GM18868 (cell line): ENCODE results near the gene CEACAM1.
"Not testable (repeated sequence)": the region's sequence is repeated elsewhere in the genome, so short reads cannot be mapped to it uniquely, and the experiment has no call there.

ENCODE experiments used
- ATAC-seq: cut with Tn5 transposase; IDR thresholded peaks from one replicate; pipeline ENCODE4 v1.9.1; 2021; ENCODE audit warnings: mild to moderate bottlenecking, moderate library complexity; ENCODE audit not compliant: unreplicated experiment

CEACAM1 gene

DNA sequence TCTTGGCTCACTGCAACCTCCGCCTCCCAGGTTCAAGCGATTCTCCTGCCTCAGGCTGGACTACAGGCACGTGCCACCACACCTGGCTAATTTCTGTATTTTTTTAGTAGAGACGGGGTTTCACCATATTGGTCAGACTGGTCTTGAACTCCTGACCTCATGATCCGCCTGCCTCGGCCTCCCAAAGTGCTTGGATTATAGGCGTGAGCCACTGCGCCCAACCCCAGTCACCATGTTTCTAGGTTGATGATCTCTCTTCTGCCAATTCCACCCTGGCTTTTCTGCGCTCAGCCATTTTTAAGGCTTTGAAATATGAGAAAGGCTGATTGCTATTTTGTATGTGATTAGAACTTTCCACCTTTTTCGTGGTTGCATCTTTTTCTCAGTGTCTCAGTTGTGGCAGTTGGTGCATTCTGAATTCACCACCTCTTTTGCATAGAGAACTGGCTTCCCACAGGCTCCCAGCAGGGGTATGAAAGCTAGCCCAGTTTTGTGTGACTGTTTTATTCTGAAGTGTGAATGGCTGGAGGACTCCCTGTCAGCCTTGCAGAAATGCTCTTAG lies 15.5 kb downstream of the CEACAM1 start:
- peak; percentile 47 for ATAC-seq

DNA sequence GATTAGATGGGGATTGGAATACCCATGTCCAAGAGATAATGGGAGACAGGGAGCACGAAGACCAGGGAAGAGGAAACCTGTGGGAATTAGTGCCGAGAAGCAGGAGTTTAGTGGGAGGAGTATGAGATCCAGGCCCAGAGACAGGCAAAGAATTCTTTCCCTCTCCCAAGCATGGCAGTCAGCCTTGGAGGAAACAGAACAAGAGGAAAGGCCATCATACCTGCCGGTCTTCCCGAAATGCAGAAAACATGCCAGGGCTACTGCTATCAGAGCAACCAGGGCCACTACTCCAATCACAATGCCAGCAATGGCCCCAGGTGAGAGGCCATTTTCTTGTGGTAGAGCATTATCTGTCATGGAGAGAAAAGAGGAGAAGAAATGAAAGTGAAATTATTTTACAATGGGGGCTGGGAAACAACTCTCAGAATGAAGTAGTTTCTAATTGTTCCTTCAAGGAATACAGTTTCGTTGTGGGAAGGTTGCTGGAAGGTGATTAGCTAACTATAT lies 16.1 kb downstream of the CEACAM1 start:
- no peak for ATAC-seq

DNA sequence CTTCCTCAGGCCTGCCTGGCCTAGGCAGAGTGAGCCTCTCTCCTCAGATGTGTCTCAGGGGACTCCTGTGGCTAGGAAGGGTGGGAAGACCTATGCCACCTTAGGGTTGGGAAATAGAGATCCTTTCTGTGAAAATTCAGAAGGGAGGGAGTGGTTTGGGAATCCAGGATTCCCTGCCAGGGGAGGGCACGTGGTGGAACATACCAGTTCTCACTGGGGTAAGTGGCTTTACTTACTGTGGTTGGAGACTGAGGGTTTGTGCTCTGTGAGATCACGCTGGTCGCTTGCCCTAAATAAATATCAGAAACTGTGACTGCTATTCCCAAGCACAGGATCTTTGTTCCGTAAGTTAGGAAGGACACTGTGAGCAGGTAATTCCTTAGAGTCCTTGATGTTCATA lies 16.9 kb downstream of the CEACAM1 start:
- ATAC-seq: no peak

DNA sequence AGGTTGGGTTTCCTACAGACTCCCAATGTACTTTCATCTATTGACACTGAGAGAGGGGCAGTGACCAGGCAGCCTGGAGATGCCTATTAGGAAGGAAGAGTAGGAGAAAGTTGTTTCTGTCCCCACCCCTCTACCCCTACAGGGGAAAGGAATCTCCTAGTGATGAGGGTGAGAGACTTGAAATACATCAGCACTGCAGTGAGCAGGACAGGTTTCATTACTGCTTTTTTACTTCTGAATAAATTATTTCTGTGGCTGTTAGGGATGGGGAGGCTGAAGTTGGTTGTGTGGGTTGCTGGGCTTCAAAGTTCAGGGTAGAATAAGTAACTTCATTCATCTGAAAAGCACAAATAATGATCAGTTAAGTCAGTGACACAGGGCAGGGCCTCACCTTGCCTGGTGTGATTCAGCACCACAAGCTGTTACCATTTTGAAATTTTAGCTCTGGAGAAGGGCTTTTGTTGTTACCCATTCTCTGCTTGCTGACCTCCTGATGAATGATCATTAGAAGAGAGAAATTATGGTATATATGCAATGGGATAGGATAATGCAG lies 19.3 kb downstream of the CEACAM1 start:
- no peak for ATAC-seq

DNA sequence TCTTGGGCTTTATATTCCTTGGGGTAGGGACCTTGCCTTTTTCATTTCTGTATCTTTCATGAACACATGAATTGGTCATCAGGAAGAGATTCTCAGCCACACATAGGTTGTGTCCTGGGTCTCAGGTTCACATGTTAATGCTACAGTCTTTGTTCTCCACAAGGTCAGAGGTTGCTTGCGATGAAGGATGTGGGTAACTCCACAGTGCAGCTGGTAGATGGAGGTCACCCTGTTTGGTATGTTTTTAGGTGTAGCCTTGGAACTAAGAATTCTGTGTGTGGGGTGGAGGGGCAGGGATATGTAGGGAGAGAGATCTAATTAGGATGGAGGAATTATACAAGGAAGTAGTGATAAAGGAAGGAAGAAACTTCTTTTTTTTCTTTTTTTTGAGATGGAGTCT lies 23.2 kb downstream of the CEACAM1 start:
- ATAC-seq: no peak

DNA sequence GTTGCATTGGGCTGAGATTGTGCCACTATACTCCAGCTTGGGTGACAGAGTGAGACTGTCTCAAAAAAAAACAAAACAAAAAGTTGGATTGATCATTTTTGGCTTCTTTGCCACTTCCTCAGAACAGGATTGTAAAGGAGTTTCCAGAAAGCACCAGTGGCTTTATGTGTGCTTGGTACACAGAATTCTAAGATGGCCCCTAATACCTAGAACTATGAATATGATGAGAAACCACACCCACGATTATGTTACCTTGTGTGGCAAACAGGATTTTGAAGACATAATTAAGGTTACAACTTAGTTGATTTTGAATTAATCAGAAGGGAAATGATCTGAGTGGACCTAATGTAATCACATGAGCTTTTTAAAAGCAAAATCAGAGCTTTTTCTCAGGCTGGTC lies 26.5 kb downstream of the CEACAM1 start:
- no peak for ATAC-seq

DNA sequence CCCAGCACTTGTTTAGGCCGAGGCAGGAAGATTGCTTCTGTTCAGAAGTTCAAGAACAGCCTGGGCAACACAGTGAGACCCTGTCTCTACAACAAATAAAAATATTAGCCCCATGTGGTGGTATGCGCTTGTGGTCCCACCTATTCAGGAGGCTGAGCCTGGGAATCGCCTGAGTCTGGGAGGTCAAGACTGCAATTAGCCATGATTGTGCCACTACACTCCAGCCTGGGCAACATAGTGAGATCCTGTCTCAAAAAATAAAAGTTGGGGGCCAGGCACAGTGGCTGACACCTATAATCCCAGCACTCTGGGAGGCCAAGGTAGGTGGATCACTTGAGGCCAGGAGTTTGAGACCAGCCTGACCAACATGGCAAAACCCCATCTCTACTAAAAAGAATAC lies 27.0 kb downstream of the CEACAM1 start:
- ATAC-seq: not testable (repeated sequence)

DNA sequence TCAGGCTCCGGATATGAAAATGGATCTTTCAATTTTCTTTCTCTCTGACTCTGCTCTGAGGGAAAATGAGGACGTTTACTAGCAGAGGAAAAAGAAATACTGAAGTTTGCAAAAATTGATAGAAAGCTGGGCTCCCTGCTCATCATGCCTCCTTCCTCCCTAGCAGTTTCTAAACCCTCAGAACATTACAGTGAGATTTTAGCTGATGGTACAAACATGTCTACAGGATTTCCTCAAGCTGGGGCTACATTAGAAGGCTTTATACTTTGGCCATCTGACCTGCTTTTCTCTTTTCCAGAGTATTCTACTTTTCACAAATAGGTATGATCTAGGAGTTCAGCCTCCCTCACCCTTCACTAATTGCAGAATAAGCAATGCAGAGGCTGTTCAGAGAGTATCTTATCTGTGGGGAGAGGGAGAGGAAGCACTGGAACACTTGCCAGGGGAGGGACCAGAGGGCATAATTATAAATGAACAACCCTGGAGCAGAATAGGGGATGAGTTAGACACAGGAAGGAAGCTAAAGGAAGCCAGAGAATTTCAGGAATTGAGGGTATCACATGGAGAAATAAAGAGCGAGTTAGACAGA lies 30.0 kb downstream of the CEACAM1 start:
- ATAC-seq: no peak

DNA sequence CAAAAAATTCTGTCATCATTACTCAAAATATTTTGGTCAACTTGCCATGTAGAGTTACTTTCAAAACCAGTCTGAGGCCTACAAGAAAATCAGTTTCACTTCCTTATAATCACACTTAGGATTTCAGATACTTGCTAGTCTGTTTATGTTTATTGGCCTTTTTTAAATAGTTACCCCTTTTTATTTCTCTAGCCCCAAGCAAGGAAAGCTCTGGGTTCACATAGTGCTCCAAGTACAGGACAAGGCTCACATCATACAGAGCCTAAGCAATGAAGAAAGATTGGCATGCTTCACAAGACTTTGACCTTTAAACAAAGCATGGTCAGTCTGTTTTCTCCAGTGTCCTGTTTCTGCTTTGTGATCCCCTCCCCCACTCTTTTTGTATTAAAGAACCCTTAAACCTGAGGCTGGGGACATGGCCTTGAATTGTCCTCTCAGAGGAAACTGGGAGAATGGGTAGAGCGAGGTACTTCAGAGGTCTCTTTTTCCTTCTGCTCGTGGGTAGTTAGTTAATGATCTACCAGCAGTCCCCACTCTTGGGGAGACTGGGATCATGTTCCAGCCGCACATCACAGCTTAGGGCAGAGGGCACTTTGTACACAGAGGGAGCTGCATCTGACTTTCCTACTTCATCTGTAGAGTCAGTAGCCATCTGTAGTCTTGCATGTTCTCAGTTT lies 30.7 kb downstream of the CEACAM1 start:
- ATAC-seq: no peak

DNA sequence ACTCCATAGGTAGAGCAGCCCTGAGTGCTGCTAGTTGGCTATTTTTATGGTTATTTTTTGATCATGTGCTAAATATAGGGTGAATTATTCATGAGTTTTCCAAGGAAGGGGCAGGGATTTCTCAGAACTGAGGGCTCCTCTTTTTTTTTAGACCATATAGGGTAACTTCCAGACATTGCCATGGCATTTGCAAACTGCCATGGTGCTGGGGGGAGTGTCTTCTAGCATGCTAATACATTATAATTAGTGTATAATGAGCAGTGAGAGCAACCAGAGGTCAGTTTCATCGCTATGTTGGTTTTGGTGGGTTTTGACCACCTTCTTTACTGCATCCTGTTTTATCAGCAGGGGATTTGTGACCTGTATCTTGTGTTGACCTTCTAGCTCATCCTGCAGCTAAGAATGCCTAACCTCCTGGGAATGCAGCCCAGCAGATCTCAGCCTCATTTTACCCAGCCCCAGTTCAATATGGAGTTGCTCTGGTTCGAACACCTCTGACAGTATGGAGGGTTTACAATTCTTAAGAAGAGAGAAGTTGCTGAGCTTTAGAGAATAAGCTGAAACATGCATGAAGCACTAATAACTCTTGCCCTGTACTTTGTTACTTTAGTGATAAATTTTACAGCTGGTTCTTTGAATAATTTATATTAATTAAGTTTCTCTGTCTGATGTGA lies 31.7 kb downstream of the CEACAM1 start:
- ATAC-seq: no peak

DNA sequence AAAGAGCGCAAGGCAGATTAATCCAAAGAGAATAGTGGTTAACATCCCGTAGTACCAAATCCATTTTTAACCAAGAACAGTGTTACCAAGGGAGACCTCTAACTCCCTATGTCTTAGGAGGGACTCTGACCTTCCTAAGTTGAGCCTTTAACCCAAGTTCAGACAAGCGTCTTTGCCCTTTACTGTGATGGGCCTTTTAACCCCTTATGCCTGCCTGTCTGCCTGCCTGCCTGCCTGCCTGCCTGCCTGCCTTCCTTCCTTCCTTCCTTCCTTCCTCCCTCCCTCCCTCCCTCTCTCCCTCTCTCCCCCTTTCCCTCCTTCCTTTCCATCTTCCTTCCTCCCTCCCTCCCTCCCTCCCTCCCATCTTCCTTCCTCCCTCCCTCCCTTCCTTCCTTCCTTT lies 32.6 kb downstream of the CEACAM1 start:
- ATAC-seq: no peak

DNA sequence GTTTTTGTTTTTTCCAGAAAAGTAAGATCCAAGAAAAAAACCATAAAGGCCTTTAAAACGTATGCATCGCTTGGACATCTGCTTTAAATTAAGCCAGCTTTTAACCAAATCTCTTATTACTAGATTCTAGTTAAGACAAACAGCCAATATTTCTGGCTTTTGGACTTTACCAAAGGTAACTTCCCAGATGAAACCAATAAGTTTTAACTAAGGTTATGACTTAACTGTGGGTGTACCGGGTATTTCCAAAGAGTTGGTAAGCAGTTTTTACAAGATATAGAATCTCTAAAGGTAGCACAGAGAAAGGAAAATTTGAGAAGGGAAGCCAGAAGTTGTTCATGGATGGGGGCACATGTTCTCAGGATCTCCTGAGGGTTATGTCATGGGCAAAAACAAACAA lies 34.0 kb downstream of the CEACAM1 start:
- ATAC-seq: no peak

DNA sequence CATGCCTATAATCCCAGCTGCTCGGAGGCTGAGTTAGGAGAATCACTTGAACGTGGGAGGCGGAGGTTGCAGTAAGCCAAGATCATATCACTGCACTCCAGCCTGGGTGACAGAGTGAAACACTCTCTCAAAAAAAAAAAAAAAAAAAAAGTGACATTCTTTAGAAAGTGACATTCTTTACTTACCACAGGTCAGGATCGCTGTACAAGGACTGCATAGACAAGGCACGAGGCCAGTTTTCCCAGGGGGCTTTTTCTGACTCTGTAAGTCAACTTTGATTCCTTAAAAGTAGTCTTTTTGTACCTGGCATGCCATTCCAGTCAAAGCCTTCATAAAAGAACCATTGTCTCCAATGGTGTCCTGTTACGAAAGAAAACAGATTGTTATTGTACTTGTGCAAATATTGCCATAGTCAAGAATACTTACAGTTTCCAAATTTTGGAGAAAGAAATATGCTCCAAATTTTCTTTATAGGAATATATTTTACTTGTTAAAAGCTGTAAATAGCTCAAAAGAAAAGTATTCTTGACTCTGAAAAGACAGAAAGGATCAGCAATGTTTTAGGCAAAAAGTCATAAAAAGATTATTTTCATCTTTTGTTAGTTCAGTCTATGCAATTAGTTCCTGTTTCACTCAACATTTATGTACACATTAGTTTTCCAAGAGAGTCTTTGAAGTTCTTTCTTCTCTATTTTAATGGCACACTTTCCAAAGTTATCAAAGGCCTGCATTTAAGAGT lies 39.3 kb downstream of the CEACAM1 start:
- ATAC-seq: no peak

DNA sequence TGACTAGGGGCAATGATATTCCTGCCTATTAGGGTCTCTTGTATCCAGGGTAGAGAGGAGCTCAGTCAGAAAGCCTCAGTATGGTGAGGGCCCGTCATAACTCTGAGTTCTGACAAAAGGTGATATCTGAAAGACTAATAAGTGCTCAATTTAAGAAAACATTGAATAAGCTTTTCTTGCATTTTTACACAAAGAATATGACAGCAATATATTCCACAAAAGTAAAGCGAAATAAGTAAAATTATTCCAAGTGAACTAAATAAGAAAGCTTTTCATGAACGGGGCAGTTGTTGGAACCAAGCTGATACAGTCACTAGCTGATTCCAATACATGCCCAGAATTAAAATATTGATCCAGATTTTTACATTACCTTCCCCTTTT lies 40.5 kb downstream of the CEACAM1 start:
- no peak for ATAC-seq

DNA sequence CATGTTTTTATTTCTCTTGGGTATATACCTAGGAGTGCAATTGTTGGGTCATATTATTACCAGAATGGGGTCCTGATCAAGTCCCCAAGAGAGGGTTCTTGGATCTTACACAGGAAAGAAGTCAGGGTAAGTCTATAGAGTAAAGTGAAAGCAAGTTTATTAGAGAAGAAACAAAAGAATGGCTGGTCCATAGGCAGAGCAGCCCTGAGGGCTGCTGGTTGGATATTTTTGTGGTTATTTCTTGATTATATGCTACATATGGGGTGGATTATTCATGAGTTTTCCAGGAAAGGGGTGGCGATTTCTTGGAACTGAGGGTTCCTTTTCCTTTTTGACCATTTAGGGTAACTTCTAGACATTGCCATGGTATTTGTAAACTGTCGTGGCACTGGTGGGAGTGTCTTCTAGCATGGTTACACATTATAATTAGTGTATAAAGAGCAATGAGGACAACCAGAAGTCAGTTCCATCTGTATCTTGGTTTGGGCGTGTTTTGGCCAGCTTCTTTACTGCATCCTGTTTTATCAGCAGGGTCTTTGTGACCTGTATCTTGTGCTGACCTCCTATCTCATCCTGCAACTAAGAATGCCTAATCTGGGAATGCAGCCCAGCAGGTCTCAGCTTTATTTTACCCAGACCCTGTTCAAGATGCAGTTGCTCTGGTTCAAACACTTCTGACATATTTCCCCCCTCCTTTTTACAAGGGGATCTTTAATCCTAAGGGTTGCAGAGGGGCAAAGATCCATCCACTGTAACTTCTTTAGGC lies 41.1 kb downstream of the CEACAM1 start:
- no peak for ATAC-seq

DNA sequence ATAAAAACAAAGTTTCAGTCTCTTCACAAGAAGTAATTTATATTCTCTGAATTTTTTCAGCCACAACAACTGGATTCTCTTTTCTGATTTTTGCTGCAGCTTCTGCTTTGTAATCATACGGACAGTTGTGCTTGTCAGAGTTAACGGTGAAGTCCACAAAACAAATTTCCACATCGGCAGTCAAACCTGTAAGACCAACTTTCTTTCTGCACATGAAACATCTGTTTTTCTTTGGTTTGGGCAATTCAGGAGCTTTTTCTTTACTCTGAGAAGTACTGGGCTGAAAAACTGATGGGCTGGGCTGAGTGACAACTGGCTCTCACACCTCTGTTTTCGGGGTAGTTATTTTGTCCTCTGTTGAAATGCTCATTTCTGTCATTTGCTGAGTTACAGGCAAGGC lies 43.2 kb downstream of the CEACAM1 start:
- not testable (repeated sequence) for ATAC-seq

DNA sequence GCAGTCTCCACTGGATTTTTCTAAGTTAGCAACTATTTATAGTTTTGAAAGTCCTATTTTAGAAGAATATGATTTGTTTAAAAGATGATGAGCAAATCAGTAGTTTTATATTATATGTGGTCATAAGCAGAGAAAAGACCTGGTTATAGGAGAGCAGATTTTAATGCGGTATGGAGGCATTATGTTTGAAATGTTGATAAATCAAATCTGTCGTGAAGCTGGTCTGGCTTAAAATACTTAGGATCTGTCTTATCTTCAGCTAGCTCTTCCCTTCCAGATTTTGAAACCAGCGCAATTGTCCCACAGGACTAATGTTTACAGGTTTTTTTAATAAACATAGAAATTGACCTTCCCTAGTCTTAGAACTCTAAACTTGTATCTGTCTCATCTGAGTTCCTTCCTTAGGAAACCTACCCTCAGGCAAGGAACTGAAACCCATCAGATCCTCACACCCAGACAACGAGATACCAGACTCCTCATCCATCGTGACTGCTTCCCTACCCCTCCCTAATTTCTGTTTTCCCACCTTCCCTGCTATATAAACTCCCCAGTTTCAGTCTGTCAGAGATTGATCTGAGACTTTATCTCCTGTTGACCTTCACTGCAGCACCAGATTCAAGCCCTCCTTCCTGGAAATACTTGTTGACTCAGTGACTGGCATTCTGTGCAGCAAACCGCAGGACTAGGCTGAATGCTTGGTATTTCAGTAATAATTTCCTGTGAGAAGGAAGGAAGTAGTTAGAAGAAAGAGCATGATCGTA lies 47.8 kb downstream of the CEACAM1 start:
- ATAC-seq: no peak

DNA sequence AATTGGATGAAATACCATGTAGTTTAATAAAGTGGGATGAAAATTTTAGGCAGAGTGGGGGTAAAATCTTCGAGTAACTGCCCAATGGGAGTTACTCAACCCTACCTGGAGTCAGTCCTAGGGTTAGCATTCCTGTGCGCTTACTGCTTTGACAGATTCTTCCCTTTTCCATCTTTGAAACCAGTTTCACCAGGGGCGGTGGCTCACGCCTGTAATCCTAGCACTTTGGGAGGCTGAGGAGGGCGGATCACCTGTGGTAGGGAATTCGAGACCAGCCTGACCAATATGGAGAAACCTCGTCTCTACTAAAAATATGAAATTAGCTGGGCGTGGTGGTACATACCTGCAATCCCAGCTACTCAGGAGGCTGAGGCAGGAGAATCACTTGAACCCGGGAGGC lies 48.5 kb downstream of the CEACAM1 start:
- ATAC-seq: no peak

DNA sequence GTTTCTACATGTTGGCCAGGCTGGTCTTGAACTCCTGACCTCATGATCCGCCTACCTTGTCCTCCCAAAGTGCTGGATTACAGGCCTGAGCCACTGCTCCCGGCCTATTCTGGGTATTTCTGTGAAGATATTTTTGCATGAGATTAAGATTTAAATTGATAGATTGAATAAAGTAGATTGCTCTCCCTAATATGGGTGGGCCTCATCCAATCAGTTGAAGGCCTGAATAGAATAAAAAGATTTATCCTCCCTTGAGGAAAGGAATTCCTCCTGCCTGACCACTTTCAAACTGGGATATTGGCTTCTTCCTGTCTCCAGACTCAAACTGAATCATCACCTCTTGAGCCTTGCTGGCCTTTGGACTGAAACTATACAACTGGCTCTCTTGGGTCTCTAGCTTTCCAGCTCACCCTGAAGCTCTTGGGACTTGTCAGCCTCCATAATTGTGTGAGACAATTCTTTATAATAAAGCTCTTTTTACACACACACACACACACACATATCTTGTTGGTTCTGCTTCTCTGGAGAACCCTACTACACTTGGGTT lies 49.4 kb downstream of the CEACAM1 start:
- ATAC-seq: no peak
